Measurements from ENCODE around the gene DNAJC21.

Gene DNAJC21

GRCh38 chr5:34894716-34895115, 34.6 kb upstream of the DNAJC21 start:
- TF ChIP-seq REST (IDR thresholded peaks at IDR 0.05; ENCODE audit: insufficient read depth in 1 of 2, low read depth in 2 of 2, low read length in 2 of 2): no peak
- no peak for TF ChIP-seq POLR2AphosphoS5 (IDR thresholded peaks at IDR 0.05; ENCODE audit: low read depth, low read length)
- no peak for TF ChIP-seq TAF1 (IDR thresholded peaks at IDR 0.05; ENCODE audit: borderline replicate concordance, insufficient read depth, low read length)
- TF ChIP-seq SIN3A (IDR thresholded peaks at IDR 0.05; ENCODE audit: borderline replicate concordance, insufficient read depth, low read length): no peak
- no peak for TF ChIP-seq FOXP2 (optimal IDR thresholded peaks at IDR 0.05; ENCODE audit: borderline replicate concordance, extremely low read depth, extremely low read length, insufficient read depth)

GRCh38 chr5:34895641-34896419, 33.5 kb upstream of the DNAJC21 start:
- TF ChIP-seq TAF1 (IDR thresholded peaks at IDR 0.05; ENCODE audit: borderline replicate concordance, insufficient read depth, low read length): no peak
- TF ChIP-seq FOXP2 (optimal IDR thresholded peaks at IDR 0.05; ENCODE audit: borderline replicate concordance, extremely low read depth, extremely low read length, insufficient read depth): no peak
- no peak for TF ChIP-seq POLR2AphosphoS5 (IDR thresholded peaks at IDR 0.05; ENCODE audit: low read depth, low read length)
- TF ChIP-seq REST (IDR thresholded peaks at IDR 0.05; ENCODE audit: insufficient read depth in 1 of 2, low read depth in 2 of 2, low read length in 2 of 2): no peak
- TF ChIP-seq SIN3A (IDR thresholded peaks at IDR 0.05; ENCODE audit: borderline replicate concordance, insufficient read depth, low read length): no peak

DNA sequence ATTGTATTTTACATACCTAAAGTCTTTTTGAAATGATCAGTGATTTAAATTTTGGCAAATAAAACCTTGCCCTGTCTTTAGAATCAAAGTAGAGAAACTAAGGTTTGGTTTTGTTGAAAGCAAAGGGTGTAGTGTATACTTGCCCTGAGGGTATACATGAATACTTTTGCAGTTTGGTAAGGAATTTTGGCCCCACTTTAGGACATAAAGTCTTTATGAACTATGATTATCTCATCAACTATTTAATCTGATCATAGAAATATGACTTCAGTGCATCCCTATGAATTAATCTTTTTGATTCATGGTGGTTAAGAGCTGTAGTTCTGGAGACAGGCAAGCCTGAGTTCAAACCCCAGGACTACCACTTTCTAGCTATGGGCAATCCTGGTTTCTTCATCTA, 31.7 kb upstream of the DNAJC21 start:
- no peak for TF ChIP-seq TAF1 (IDR thresholded peaks at IDR 0.05; ENCODE audit: borderline replicate concordance, insufficient read depth, low read length)
- no peak for TF ChIP-seq FOXP2 (optimal IDR thresholded peaks at IDR 0.05; ENCODE audit: borderline replicate concordance, extremely low read depth, extremely low read length, insufficient read depth)
- TF ChIP-seq POLR2AphosphoS5 (IDR thresholded peaks at IDR 0.05; ENCODE audit: low read depth, low read length): no peak
- no peak for TF ChIP-seq REST (IDR thresholded peaks at IDR 0.05; ENCODE audit: insufficient read depth in 1 of 2, low read depth in 2 of 2, low read length in 2 of 2)
- no peak for TF ChIP-seq SIN3A (IDR thresholded peaks at IDR 0.05; ENCODE audit: borderline replicate concordance, insufficient read depth, low read length)

DNA sequence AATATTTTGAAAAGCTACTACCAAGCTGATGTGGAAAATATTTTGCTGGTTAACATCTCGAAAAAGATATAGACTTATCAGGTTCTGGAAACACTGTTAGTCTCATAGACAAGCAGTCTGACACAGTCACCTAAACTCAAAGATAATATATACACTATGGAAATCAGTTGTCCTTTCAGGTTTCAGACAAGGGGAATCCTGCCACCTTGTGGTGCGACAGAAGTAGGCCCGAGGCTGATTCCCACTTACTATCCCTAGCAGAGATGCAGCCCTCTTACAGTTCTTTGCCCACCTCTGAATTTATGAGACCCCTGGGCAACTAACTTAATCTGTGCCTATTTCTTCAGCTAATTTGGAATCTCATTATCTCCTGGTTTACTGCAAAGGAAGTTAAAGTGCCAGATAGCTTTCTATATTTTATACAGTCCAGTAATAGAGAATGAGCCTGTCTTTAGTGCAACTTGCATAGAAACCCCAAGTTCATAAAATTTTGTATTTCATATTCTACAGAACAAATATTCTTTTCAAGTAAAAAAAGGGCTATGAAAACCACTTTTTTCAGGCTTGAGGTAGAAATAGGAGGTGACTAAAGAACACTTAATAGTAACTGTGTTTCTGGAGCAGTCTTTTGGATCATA, 31.0 kb upstream of the DNAJC21 start:
- no peak for TF ChIP-seq POLR2AphosphoS5 (IDR thresholded peaks at IDR 0.05; ENCODE audit: low read depth, low read length)
- no peak for TF ChIP-seq SIN3A (IDR thresholded peaks at IDR 0.05; ENCODE audit: borderline replicate concordance, insufficient read depth, low read length)
- no peak for TF ChIP-seq FOXP2 (optimal IDR thresholded peaks at IDR 0.05; ENCODE audit: borderline replicate concordance, extremely low read depth, extremely low read length, insufficient read depth)

DNA sequence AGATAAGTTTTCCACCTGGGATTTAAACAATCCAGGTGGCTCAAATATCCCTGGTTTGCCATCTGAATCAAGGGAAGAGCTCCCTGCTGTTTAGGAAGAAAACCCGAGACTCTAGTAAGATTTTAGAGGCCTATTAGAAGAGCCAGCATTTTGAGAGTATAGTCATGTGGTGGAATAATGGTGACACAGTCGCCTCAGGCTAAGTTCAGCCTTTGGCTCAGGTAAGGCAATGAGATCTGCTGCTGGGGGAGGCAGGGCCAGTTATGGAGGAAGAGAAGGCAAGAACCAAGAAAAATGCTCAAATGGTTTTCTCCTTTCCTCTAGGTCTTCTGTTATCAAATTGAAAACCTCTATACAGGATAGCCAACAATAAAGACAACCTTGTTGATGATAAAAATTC, 30.3 kb upstream of the DNAJC21 start:
- TF ChIP-seq REST (IDR thresholded peaks at IDR 0.05; ENCODE audit: insufficient read depth in 1 of 2, low read depth in 2 of 2, low read length in 2 of 2) (no peak), TAF1 (IDR thresholded peaks at IDR 0.05; ENCODE audit: borderline replicate concordance, insufficient read depth, low read length) (no peak), FOXP2 (optimal IDR thresholded peaks at IDR 0.05; ENCODE audit: borderline replicate concordance, extremely low read depth, extremely low read length, insufficient read depth) (no peak), POLR2AphosphoS5 (IDR thresholded peaks at IDR 0.05; ENCODE audit: low read depth, low read length) (no peak)
